GM18867 (cell line): ENCODE measurements around the gene PAPOLA.
"Not testable (repeated sequence)": the region's sequence is repeated elsewhere in the genome, so short reads cannot be mapped to it uniquely, and the experiment has no call there.

ENCODE experiments used
- ATAC-seq: cut with Tn5 transposase; IDR thresholded peaks from one replicate; pipeline ENCODE4 v1.9.1; 2021; ENCODE audit warnings: mild to moderate bottlenecking, moderate library complexity; ENCODE audit not compliant: unreplicated experiment

PAPOLA gene

GRCh38 chr14:96501740-96502620 lies at the start of gene PAPOLA:
TSS of gene PAPOLA (plus strand) at chr14:96502382. CDS start at chr14:96502593, 211 bp downstream.
- peak; percentile 85 for ATAC-seq

DNA sequence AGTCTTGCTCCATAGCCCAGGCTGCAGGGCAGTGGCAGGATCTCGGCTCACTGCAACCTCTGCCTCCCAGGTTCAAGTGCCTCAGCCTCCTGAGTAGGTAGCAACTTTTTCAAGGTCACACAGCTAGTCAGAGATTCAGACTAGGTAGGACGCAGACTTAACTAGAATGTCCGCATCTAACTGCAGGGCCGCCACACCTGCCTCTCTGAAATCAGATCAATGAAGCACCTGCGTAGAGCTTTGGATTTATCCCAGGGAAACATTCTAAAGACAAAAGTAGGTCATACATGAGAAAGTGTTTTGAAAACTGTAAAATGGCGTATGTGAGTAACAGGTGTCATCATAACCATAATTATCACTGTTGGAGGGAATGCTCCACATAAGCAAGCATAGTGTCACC lies 49.5 kb upstream of the PAPOLA start:
- no peak for ATAC-seq

DNA sequence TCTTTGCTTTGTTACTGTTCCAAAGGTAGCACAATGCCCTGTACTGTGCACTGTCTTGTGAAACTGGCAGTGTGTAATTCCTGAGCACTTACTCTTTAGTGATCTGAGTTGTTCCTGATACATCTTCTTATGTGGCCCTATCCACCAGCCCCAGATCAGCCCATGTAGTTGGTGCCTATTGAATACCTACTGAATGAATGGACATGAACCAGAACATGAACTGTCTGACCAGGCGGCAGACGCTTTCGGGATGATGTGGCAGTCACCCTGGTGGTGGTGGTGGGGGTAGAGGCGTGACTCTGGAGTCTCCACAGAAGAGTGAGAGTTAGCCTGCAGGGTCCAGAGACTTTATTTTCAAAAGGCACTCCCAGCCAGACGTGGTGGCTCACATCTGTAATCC lies 46.6 kb upstream of the PAPOLA start:
- no peak for ATAC-seq

DNA sequence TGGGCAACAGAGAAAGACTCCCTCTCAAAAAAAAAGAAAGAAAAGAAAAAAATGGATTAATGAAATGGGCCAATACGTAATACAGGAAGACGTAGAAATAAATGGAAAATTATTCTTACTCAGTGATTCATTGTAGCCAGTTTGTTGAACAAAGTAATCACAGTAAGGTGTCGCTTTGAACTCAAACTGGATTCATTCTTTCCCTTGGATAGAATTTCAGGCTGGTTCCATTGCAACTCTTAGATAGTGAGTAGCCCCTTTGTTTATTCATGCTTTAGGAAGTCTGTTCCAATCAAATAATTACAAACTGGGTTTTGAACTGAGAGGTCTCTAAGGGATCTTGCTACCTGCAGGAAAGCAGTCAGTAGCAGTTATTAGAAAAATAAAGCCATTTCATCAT lies 42.3 kb upstream of the PAPOLA start:
- no peak for ATAC-seq

- no peak for ATAC-seq
Measured at GRCh38 chr14:96461950-96462798, 40.0 kb upstream of the PAPOLA start.

DNA sequence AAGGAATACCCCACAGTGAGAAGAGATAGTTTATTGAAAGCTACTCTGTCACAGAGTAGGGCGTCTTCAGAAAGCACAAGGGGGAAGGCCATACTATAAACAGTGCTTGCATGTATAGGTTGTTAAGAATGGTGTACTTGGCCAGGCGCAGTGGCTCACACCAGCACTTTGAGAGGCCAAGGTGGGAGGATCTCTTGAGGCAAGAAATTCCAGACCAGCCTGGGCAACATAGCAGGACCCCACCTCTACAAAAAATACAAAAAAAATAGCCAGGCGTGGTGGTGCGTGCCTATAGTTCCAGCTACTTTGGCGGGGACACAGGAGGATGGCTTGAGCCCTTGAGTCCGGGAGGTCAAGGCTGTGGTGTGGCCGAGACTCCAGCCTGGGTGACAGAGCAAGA lies 38.0 kb upstream of the PAPOLA start:
- no peak for ATAC-seq

DNA sequence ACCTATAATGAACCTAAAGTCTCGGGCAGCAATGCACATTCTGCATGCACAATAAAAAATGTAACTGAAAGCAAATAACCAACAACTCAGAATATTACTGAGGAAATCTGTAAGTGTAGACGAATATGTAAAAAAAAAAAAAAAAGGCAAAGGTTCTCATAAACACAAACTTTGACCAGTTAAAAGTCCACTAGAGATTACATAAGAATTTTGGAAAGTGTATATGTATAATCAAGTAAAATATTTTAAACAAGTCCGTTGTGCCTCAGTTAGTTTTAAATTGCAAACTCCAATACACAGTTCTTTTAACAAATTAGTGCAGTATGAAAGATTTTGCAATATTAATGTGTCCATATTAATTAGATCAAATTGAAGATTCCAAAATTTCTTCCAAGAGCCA lies 35.3 kb upstream of the PAPOLA start:
- no peak for ATAC-seq

GRCh38 chr14:96470331-96470730 lies 31.9 kb upstream of the PAPOLA start:
- ATAC-seq: no peak

- ATAC-seq: not testable (repeated sequence)
Measured at GRCh38 chr14:96470967-96471366, 31.2 kb upstream of the PAPOLA start.

GRCh38 chr14:96478119-96478518 lies 24.1 kb upstream of the PAPOLA start:
- ATAC-seq: no peak

DNA sequence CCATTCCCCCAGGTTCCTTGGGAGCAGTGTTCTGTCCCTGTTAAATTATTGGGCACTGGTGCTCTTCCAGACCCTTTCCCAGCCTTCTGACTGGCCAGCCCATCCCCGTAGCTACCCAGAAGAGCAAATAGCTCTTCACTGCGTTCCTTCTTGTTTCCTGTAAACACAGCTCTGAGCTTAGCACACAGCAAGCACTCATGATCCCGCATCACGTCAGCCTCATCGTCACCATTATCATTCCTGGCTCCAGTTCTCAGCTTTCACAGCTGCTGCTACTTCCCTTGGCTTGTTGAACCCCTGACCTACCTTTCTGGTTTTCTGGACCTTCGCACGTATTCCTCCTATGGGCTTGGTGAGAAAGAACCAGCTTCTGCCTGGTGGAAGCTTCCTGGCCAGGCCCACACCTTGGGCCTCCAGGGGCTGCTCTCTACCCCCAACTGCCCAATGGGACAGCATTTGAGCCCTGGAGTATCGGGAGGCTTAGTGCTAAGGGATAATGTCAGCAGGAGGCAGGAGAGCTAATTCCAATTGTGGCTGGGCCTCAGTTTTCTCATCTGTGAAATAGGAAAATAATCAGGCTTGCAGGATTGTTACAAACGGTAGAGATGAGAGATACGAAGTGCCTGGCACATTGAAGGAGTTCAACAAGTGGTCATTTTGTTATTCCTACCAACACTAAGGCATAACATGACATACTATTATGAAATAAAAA lies 22.6 kb upstream of the PAPOLA start:
- no peak for ATAC-seq

DNA sequence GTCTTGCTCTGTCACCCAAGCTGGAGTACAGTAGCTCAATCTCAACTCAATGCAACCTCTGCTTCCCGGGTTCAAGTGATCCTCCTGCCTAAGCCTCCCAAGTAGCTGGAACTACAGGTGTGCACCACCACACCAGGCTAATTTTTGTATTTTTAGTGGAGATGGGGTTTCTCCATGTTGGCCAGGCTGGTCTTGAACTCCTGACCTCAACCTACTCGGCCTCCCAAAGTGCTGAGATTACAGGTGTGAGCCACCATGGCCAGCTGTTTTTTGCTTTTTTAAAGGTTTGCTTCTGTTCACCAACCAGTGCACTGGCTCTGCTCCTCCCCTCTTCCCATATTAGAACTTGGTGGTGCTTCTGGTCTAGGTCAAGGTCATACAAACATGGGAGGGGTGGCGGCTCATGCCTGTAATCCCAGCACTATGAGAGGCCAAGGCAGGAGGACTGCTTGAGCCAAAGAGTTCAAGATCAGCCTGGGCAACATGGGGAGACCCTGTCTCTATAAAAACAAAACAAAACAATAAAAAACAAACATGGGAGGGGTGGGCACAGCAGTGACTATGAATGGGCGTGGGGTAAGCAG lies 20.4 kb upstream of the PAPOLA start:
- no peak for ATAC-seq

DNA sequence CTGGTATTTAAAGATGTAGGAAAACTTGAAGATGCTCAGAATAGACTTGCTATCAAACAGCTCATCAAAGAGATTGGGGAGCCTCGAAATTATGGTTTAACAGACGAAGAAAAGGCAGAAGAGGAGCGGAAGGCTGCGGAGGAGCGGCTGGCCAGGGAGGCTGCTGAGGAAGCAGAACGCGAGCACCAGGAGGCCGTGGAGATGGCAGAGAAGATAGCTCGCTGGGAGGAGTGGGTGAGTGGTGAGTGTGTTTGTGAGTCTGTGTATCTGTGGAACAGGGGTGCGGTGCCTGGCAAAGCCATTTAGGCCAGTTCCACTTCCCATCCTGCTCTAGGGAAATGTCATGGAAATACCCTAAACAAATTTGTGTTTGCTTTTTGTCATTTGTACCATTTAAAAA lies 19.2 kb upstream of the PAPOLA start:
- ATAC-seq: no peak

- ATAC-seq: no peak
Measured at GRCh38 chr14:96484399-96484798, 17.8 kb upstream of the PAPOLA start.

DNA sequence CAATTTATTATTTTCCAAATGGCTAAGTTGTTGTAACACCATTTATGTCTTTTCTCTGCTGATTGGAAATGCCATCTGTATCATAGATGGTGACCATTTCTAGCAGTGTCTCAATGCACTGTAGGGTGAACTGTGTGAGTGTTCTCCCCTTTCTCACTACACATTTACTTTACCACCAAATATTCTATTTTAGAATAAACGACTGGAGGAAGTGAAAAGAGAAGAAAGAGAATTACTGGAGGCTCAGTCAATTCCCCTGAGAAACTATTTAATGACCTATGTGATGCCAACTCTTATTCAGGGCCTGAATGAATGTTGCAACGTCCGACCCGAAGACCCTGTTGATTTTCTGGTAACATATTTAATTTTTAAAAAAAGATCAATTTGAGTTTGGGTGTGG lies 15.5 kb upstream of the PAPOLA start:
- ATAC-seq: no peak

DNA sequence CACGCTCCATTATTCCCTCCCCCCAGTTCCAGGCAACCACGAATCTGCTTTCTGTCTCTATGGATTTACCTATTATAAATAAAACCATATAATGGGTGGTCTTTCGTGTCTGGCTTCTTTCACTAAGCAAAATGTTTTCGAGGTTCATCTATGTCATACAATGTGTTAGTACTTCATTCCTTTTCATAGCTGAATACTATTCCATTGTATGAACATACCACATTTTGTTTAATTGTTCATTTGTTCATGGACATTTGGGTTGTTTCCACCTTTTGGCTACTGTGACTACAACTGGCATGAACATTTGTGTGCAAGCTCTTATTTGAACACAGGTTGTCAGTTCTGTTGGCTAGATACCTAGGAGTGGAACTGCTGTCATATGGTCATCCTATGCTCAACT lies 12.9 kb upstream of the PAPOLA start:
- no peak for ATAC-seq

GRCh38 chr14:96493178-96493577 lies 9.0 kb upstream of the PAPOLA start:
- no peak for ATAC-seq

- no peak for ATAC-seq
Measured at GRCh38 chr14:96494331-96494730, 7.9 kb upstream of the PAPOLA start.

DNA sequence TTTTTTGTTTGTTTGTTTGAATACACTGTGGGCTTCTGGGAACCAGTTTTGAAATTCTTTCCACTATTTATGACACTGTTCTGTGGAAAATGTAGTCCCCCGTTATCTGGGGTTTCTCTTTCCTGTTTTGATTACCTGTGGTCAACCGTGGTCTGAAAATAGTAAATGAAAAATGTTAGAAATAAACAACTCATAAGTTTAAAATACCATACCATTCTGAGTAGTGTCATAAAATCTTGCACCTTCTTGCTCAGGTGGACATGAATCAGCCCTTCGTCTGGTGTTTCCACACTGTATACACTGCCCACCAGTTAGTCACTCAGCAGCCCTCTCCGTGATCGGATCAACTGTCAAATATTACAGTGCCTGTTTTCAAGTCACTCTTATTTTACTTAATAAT lies 5.1 kb upstream of the PAPOLA start:
- ATAC-seq: peak; percentile 50

GRCh38 chr14:96497586-96497985 lies 4.6 kb upstream of the PAPOLA start:
- ATAC-seq: no peak

GRCh38 chr14:96501217-96501739 lies 904 bp upstream of the PAPOLA start:
- no peak for ATAC-seq
